ENCODE data around the gene NPEPL1.

GRCh38 chr20:58754584-58754983 is 62.0 kb downstream of the NPEPL1 start:
- TF ChIP-seq CTCF (IDR thresholded peaks at IDR 0.05) = no peak
- TF ChIP-seq POLR2A (IDR thresholded peaks at IDR 0.05) = no peak
